Activated effector memory CD4-positive, alpha-beta T cell treated with anti-CD3 and anti-CD28 coated beads, Interleukin-2, amount 50 U/mL, for 16 hours (primary cell): ENCODE data around the gene CEP85.
A peak's percentile ranks its signal among the peaks of the same experiment; 100 is the strongest.
"Not testable (repeated sequence)": the region's sequence is repeated elsewhere in the genome, so short reads cannot be mapped to it uniquely, and the experiment has no call there.

Experiments
- DNase-seq: peaks from one replicate; pipeline ENCODE4 v3.0.0-alpha.2; 2020

The CEP85 gene

DNA sequence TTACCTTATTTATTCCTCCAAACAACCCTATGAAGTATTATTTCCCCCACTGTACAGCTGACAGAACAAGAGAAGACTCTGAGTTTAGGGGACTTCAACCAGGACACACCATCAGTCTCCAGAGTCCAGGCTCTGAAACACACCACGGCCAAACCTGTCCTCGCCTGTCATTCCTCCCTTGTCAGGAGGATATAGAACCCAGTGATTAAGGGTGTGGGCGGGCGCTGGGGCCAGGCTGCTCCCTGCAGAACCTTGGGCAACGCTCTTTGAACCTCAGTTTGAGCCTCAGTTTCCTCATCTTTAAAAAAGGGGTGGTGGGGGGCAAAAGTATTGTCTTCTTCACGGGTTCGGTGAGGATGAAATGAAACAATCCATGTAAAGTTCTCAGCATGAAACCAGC lies 9.4 kb upstream of the CEP85 start:
- no peak for DNase-seq

DNA sequence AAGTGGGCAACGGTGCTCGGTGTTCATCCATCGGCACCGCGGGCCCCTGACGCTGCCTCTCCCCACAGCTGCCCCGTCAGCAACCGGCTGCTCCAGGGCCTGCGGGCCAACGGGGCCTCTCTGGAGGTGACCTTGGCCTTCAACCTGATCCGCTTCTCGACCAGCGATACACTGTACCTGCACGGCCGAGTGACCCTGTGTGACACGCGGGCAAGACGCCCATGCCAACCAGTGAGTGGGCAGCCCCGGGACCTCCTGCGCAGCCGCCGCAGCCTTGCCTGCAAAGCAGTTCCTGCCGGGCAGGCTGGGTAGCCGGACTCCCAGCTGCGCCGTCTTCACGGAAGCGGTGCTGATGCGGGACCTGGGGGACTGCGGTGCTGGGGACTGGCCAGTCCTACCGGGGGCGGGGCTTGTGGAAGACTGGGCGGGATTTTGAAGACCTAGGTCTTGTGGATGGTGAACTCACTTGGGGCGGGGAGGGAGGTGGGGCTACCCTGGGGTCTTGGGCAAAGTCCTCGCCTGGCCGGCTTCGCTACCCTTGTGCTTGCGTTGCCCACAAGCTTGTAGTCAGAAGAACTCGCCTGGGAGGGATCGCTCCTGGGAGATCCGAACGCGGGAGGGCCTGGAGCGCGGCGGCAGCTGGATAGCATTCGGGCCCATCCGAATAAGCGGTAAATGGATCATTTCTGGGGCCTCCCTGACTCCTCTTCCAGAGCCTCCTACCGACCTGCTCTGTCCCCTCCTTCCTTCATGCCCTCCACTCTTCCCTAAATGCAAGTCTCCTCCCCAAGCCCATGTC lies 8.8 kb upstream of the CEP85 start:
- peak; percentile 78 for DNase-seq

DNA sequence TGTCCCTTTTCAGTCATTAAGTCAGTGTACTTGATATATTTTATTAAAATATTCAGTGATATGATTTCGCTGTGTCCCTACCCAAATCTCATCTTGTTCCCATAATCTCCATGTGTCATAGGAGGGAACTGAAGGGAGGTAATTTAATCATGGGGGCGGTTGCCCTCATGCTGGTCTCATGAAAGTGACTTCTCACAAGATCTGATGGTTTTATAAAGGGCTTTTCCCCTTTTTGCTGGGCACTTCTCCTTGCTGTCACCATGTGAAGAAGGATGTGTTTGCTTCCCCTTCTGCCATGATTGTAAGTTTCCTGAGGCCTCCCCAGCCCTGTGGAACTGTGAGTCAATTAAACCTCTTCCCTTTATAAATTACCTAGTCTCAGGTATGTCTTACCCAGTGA lies 3.3 kb upstream of the CEP85 start:
- DNase-seq: not testable (repeated sequence)

DNA sequence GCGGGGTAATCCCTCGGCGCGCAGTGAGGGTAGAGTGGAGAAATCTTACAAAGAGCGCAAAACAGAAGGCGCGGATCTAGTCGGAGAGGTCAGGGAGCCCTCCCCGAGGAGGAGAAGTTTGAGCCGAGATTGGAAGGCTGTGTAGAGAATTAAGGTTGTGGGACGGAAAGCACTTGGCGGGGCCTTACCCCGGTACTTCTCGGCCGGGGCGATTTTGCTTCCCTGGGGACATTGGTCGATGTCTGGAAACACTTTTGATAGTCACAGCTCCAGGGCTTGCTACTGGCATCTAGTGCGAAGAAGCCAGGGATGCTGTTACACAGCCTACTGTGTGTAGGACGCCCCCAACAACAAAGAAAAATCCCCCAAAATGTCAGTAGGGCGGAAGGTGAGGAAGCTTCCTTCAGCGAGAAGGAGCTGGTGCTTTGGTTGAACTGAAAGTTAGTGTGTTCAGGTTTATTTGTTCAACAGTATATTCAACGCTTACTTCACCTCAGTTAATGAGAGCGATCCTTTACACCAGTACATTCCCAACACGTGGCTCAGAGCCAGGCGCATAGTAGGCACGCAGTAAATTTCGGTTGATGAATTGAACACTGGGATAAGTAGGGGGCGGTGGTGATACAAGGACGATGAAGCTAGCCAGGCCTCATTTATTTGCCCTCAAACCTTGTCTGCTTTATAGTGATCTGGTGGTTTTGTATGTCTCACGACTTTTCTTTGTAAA lies 807 bp downstream of the CEP85 start:
- DNase-seq: no peak

DNA sequence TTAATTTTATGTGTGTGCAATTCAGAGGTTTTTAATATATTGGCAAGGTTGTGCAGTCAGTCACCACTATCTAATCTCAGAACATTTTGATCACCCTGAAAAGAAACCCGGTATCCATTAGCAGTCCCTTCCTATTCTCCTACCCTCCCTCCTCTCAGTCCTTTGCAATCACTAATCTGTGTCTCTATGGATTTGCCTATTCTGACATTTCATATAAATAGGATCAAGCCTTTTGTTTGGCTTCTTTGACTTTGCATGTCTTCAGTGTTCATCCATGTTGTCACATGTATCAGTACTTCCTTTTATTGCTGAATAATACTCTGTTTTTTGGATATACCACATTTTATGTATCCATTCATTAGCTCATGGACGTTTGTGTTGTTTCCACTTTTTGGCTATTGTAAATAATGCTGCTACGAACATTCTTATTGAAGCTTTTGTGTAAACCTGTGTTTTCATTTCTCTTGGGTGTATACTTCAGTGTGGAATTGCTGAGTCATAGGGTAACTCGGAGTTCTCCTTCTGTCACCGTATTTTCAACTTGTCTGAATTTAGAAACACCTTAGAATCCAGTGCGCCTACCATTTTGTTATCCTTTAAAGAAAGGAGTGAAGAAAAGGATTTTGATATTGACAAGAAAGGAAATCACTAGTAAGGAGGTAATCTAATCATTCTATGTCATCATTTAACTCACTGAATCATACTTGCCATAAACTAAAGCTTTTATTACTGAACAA lies 3.4 kb downstream of the CEP85 start:
- no peak for DNase-seq

DNA sequence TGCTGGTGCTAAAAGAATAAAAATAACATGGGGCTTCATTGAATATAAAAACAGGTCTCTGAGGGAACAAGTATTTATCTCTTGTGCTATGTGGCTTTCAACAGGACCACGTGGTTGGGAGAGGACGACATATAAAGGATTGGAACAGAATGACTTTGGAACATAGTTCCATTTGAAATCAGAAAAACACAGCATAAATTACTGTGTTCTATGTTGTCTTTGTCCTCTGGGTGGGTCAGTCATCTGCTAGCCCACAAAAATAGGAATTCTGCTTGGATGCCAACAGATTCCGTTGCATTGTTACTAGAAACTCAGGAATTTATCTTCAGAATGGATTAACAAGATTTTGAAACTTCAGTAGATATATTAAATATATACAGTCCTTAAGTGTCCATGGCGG lies 5.9 kb downstream of the CEP85 start:
- no peak for DNase-seq

DNA sequence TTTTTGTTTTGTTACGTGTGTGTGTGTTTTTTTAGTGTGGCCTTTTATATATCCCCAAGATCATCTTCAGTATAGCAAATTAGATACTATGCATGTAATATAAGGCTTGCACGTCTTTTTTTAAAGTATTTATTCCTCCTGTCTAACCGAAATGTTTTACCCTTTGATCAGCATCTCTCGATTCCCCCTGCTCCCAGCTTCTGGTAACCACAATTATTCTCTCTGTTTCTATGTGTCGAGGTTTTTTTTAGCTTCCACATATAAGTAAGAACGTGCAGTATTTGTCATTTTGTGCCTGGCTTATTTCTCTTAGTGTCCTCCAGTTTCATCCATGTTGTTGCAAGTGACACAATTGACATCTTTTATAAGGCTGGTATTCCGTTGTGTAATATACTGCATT lies 18.7 kb downstream of the CEP85 start:
- DNase-seq: no peak

DNA sequence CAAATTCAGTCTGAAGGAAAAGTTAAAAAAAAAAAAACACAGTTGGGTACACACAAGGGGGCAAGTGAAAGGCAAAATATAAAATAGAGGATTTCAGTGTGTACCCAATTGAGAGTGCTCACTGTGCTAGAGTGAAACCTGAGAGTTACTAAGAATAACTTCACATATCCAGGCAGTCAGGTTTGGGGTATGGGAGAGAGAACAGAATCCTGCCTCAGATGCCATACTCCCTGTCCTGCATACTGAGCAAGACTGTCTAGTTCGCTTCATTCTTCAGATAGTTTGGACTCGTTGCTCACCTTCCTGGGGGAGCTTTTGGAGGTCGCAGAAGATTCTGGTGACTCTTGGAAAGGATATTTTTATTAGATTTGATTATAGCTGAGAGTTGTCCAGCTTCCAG lies 20.4 kb downstream of the CEP85 start:
- no peak for DNase-seq

DNA sequence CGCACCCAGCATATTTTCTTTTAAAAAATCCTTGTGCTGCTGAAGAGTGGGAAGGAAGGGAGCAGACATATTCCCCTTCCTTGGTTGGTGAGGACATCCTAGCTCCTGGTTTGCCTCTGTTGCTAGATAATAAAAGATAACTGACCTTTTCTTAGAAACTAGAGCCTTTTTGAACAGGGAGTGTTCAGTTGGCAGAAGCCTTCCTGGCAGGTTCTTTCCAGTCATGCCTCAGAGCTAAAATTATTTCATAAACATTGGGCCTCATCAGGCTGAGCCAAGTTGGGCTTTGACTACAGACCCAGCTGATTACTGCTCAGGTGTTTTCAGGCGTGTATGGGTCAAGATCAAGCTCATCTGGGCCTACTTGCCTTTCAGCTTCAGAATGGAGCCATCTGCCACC lies 23.2 kb downstream of the CEP85 start:
- DNase-seq: no peak

DNA sequence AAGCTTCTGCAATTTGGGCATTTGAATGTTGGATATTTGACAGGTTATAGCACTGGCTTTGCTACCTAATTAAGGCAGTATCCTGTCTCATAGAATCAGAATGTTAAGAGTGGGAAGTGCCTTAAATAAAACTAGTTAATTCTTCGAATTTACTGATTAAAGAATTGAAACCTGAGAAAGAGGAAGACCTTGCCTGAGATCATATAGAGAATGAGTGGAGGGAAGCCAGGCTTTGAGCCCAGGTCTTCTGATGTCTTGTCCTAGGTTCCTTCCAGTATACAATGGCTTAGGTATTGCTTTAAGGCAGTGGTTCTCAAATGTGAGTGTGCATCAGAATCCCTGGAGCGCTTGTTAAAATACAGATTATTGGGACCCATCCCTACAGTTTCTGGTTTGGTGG lies 25.0 kb downstream of the CEP85 start:
- DNase-seq: no peak

DNA sequence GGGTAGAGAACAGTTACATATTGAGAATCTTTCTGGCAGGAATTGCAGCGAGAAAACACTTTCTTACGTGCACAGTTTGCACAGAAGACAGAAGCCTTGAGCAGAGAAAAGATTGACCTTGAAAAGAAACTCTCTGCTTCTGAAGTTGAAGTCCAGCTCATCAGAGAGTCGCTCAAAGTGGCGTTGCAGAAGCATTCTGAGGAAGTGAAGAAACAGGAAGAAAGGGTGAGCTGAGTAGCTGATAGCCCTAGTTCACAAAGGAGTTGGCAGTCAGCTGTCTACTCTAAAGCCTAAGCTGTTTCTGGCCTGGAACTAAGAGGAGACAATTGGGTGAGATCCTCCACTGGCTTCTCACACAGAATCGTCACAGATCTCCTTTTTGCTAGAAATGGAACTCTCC lies 25.6 kb downstream of the CEP85 start:
- DNase-seq: no peak

DNA sequence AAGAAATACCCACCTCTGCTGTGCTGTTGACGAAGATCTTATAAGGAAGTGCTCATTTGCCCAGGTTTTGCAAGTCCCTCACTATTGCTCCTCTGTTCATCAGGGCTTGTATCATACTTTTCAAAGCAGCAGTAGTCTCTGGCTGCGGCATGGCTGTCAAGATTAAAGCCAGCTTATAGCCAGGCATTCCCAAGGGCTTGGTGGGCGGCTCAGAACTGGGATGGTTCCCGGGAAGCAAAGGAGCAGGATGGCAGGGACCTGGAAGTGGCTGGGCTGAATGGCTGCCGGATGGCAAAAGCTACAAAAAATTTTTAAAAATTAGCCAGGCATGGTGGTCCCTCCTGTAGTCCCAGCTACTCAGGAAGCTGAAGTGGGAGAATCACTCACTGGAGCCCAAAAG lies 29.2 kb downstream of the CEP85 start:
- DNase-seq: no peak

DNA sequence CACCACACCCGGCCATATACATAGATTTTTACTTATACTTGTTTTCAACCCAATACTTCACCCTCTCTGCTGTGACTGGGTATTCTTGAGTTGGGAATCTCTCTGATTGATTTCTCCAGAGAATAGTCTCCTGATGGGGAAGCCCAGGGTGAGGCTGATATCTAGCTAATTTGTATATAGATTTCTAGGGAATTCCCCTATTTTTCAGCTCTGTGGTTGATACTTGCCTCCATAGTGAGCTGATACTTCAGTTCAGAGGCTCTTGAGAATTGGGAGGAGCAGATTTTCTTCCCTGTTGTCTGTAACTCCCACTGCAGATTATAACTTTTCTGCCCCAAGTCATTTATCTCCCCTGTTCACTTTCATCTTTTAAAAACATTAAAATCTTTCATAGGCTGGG lies 31.4 kb downstream of the CEP85 start:
- no peak for DNase-seq

DNA sequence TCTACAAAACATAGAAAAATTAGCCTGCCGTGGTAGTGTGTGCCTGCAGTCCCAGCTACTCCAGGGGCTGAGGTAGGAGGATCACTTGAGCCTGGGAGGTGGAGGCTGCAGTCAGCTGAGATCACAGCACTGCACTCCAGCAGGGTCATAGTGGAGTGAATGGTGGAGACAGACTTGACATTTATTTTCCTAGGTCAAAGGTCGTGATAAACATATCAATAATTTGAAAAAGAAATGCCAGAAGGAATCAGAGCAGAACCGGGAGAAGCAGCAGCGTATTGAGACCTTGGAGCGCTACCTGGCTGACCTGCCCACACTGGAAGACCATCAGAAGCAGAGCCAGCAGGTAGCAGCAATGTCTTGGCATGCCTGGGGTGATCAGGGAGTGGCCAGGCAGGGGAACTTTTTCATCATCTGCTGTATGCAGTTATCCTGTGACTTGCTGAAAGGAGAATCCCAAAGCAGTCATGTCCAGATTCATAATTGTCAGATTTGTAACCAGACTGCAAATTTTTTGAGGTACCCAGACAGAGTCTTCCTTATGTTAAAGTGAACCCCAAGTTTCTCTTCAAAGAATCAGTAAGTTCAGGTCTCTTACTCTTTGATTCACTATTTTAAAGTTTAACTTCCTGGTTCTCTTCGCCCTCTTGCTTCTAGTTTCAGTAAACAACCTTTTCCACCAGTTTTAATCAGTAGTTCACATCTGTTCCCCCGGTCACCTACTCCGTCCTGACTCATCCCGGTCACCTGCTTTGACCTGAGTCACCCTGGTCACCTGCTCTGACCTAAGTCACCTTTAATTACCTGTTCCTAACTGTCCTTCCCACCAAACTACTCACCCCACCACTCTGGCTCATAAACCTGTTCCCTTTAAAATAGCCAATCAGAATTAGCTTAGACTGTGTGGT lies 34.5 kb downstream of the CEP85 start:
- no peak for DNase-seq

DNA sequence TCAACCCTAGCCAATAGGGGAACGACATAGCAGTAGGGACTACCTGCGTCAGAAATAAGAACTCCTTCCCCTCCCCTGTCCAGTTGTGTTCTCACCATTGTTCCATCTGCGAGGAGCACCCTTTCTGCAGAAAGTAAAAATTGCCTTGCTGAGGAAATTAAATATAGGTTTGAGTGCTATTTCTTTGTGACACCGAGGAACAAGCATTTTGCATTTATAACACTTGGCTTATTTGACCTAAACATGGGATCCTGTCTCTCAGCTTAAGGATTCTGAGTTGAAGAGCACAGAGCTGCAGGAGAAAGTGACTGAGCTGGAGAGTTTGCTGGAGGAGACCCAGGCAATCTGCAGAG lies 35.2 kb downstream of the CEP85 start:
- DNase-seq: no peak

DNA sequence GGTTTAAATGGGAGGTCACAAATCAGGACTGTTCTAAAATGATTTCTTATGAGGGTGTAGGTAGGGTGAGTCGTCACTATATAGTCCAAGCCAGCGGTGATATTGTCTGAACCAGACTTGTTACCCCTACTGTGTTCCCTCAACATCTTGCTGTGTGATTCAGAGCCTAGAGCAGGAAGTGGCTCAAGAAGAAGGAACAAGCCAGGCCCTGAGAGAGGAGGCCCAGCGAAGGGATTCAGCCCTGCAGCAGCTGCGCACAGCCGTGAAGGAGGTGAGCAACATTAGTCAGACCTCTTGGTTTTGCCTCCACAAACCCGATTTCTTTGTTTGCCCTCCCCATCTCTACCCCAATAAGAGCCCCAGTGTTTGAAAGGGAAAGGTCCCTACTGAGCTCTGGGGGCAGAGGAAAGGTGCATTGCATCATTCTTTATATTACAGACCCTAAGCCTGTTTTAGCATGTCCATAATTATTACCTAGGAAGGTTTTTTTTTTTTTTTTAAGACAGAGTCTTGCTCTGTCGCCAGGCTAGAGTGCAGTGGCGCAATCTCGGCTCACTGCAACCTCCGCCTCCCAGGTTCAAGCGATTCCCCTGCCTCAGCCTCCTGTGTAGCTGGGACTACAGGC lies 40.9 kb downstream of the CEP85 start:
- no peak for DNase-seq

DNA sequence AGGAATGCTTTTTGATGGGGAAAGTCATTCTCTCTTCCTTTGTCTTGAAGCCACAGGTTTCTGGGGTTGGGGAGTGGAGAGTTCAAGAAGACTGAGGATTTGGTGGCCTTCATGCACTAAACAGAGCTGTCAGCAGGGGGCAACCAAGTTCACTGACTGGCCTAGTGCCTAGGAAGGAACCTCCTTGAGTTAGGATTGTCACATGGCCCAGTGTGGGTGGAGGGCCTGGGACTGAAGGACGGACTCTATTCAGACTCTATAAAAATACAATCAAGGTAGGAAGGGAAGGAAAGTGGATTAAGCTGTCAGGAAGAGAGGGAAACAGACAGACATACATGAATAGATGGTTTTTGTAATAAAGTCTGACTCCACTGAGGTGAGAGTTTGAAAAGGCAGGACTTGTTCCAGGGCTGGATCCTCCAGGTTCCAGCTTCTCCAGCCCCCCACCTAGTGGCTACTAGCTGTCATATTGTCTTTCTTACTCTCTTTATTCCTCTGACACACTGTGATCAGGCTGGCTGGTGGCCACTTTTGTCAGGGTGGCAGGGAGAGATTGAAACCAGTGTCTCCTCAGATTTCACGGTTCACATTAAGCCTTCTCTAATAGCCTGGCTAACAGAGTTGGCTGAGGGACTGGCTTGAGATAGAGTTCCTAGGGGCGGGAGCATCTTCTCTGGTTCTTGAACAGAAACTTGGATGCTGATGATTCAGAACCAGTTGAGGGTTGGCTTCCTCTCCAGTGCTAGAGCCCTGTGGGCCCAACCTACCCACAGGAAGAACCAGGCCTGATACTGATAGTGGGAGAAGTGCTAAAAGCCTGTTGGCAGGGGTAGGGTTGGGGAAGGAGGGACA lies 41.8 kb downstream of the CEP85 start:
- DNase-seq: peak; percentile 90

DNA sequence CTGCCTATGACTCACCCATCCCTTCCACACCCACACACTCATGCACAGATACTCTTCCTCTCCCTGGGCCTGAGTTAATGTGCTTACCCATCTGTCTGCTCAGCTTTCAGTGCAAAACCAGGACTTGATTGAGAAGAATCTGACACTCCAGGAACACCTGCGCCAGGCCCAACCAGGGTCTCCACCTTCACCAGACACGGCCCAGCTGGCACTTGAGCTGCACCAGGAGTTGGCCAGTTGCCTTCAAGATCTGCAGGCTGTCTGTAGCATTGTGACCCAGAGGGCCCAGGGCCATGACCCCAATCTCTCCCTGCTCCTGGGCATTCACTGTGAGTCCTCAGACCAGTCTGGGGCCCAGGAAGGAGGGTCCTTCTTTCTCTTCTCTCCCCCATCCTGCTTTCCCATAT lies 42.4 kb downstream of the CEP85 start:
- DNase-seq: no peak

DNA sequence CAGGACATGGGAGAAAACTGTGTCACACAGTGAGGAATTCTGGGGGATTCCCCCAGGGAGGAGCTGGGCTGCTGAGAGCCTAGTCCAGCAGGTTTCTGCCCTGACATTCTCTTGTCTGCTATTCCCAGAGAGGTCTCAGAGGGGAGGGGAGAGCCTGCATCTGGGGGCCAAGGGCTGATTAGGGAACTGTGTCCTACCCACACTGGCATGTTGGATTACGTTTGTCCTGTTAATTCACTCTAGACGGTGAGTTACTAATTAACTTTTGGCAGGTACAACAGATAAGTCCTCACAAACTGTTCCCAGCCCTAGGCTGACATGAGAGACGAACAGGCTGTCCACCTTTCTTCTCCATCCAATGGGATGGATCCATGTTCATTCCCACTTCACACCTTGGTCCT lies 43.3 kb downstream of the CEP85 start:
- DNase-seq: no peak

DNA sequence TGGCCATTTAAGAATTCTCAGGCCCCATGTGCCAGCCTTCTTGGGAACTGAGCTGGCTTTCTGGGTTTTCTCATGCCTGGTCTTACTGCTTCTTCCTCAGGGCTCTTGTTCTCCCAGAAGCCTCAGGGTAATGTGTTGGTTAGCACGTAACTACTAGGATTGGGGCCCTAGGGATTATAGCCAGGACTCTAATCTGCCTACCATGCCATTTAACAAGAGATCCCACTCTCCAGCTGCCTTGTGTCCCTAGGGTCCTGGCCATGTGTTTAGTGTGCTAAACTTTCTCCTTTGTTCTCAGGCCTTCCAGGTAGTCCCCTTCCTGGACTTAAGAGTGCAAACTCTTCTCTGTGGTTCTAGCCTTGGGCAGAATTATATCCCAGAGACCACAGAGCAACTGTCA lies 43.7 kb downstream of the CEP85 start:
- DNase-seq: no peak

DNA sequence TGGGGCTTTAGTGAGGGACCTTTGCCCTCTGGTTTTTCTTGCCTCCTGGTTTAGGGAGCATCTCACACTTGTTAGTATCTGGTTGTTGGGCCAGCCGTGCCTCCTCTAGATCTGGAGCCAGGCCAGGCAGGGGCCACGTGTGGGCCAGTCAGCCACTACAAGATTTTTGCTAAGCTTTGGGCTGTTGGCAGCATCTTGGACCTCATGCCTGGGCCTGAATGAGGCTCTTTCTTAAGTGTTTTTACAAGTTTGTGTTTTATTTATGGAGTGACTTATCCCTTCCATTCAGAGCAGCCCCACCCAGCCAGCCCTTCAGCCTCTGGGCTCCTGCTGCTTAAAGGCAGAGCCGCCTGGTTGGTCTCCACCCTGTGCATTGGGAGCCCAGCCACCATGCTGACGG lies 44.3 kb downstream of the CEP85 start:
- no peak for DNase-seq
